Eye (tissue), 1 donor: ENCODE data around the gene ANK3.

Experiments
- DNase-seq: peaks from one replicate; pipeline ENCODE4 v3.0.0-alpha.2; 2015

Gene ANK3

DNA sequence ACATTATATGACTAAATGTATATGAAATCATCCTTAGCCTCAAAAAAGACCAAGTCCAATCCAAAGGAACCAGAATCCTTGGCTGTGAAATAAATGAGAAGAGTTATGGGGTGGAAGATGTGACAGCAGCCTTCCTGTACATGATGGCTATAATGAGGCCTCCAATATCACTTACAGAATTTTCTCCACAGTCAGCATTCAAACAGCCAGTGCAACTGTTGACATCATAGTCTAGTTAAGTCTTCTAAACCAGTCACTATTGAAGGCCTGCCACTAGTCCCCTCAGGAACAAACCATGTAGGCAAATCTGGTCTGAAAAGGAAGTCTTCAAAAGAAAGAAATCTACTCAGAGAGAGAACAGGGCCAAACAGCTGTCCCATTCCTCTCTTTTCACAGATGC lies 263.8 kb downstream of the ANK3 start:
- DNase-seq, result no peak

DNA sequence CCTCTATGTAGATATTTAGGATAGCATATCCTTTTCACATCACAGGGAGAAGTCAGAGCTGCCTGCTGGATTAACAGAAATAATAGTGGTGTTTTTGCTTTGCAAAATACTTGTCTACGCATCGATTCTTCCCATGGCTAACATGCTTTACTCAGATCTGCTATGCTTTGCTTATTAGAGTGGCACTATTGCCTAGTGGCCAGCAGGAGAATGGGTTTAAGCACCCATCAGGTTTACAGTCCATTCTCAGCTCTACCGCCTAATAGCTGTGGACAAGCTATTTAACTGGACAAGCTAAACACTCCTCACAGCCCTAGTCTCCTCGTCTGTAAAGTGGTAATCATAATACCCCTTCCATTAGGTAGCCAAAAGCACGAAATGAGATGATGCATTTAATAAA lies 265.1 kb downstream of the ANK3 start:
- DNase-seq, result no peak

GRCh38 chr10:60123668-60124067 lies 266.0 kb downstream of the ANK3 start:
- no peak for DNase-seq

GRCh38 chr10:60123172-60123571 lies 266.5 kb downstream of the ANK3 start:
- no peak for DNase-seq

- DNase-seq, result no peak
These were observed 267.5 kb downstream of the ANK3 start for GRCh38 chr10:60122190-60122589.

- DNase-seq, result peak; percentile 54
These were observed 274.7 kb downstream of the ANK3 start for GRCh38 chr10:60114765-60115586.

DNA sequence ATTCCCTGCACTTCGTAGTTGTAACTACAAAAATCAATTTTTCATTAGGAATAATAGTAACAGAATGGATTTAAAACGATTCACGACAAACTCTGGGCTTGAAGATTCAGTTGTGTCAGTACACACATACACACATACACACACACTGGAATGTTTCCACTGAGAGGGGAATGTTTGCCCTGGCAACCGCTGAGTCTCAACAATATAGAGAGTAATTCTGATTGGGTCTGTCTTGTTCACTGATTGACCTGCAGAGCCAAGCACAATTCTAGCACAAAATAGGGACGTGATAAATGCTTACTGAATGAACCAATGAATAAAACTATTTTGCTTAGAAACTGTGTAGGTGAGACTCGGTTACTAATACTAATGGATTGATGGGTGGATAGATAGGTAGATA lies 278.9 kb downstream of the ANK3 start:
- DNase-seq, result no peak

- DNase-seq, result no peak
These were observed 282.2 kb downstream of the ANK3 start for GRCh38 chr10:60107308-60107976.

GRCh38 chr10:60105295-60105695 lies 284.4 kb downstream of the ANK3 start:
- no peak for DNase-seq

GRCh38 chr10:60101821-60102220 lies 287.9 kb downstream of the ANK3 start:
- DNase-seq, result no peak

GRCh38 chr10:60099998-60100747 lies 289.5 kb downstream of the ANK3 start:
- peak; percentile 89 for DNase-seq

GRCh38 chr10:60098677-60099601 lies 290.7 kb downstream of the ANK3 start:
- DNase-seq, result no peak

DNA sequence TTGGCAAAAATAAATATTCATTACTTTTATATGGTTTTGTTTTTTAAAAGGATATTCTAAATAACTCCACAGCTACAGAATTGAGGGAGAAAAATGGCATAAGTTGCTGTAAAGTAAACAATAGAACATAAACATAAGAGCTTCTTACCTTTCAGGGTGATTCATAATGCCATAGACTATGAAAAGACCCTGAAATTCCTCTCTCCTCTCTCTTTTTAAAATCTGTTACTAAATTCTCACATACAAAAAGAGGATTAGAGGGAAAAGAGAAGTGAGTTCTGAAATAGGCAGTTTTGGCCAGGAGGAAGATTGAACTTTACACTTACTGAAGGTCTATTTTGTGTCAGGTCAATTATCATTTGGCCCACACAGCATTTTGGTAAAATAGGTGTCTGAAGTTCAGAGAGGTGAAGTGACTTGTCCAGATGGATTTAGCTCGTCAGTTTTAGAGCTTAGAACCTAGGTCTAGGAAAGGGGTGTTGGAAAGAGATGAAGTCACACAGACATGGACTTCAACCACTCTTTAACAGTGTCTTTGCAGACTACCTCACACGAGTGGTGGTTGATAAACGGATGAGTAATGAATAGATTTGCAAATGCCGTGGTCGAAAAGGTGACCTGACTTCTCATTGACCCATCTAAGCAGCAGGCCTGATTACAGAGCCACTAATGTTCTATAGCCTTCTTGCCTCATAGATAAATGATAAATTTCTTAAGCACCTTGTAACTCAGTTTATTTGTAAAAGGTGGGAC lies 292.7 kb downstream of the ANK3 start:
- DNase-seq, result no peak

DNA sequence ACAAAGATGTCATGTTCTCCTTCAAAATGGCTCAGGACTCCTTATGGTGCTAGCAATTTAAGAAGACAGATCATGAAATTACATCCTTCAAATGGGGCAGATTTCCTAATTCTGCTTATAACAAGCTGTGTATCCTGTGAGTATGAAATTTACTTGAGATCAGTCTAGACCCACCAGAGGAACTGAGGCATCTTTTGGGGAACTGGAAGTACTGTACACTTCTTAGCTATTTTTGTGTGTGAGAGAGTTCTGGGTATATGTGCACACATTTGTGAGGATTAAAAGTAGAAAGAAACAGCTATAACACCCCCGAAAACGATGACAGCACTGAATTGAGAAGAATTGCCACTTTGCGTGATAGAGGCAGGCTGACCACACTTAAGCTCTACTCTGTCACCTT lies 296.4 kb downstream of the ANK3 start:
- no peak for DNase-seq

DNA sequence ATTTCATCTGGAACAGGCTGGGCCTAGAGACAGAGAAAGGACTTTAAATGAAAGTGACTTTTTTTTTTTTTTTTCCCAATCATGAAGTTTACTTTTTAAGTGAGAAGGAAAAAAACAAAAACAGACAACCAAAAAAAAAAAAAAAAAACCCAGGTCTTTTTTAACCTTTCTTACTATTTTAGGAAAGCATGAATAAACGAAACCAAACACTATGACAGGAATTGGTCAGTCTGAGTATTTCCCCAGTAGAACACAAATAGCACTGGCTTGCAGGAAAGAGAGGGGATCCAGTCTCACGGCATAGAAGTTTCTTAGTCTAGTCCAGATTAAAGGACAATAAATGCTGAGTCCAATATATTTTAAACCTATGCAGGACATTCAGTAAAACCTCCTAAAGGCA lies 302.8 kb downstream of the ANK3 start:
- no peak for DNase-seq

DNA sequence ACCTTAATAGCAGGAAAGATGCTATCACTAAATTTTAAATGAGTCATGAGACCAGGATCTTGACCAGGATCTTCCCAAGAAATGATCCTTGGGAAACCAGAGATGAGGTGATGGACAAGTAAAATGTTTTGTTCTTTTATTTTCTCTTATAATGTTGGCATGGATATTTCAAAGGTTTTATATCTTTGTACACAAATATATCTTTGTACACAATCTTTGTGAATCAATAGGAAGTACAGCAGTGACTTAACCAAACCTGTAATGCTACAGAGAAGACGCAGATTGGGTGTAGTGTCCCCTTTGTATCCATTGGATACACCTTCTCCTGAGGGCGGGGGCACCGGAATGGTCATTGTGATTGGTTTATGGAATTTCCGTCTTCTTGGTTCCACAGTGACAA lies 303.3 kb downstream of the ANK3 start:
- no peak for DNase-seq

- no peak for DNase-seq
These were observed 306.8 kb downstream of the ANK3 start for GRCh38 chr10:60082744-60083344.

DNA sequence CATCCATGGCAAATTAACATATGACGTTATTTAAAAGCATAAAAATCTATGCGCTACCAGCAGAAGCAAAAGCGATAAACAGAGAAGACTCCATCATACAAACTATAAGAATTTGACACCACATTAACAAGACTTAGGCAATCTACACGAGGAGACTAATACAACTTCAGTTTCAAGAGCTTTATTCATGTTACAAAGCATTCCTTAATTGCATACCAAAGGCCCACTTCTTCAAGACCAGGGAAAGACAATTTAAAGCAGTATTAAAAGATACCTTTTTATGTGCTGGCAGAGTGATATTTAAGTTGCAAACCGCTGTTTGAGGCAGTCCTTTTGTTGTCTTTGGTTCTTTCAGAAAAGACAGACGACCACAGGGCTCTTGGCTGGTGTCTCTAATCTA lies 307.3 kb downstream of the ANK3 start:
- DNase-seq, result no peak

GRCh38 chr10:60073781-60074656 lies 315.7 kb downstream of the ANK3 start:
- no peak for DNase-seq

- DNase-seq, result no peak
These were observed 316.3 kb downstream of the ANK3 start for GRCh38 chr10:60073397-60073780.
